Measurements from ENCODE around the gene LBR.
A peak's percentile ranks its signal among the peaks of the same experiment; 100 is the strongest.

Gene LBR

DNA sequence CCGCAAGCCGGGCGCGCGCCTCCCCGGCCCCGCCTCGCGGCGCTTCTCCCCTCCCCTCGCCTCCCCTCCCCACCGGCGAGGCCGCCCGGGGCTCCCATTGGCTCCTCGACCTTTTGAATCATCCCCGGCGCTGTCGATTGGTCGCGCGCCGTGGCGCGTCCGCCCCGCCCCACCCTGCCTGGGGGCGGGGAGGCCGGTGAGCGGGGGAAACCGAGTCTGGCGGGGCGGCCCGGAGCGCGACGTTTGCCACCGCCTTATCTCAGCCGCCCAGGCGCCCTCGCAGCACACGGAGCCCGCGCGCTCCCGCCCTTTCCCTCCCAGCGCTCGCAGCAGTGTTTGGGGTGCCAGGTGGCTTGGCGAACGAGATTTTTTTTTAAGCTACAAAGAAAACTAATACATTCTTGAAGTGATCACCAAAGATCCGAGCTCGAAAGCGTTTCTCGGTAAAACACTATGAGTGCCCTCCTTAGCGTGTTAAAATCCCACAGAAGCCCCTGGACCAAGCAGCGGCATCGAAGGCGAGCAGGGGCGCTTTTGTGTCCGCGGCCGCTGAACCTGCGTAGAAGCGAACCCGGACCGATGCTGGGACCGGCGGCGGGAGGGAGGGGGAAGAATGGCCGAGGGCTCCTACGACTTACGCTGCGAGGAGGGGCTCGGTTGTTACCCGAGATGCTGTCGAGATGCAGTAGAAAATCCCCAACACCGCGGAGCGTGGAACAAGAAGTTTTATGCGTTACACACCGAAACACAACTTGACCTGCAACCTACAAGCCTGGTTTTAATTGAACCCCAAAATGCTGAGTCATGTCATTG lies 436 bp upstream of the LBR start:
- TF ChIP-seq, protein P1, sequence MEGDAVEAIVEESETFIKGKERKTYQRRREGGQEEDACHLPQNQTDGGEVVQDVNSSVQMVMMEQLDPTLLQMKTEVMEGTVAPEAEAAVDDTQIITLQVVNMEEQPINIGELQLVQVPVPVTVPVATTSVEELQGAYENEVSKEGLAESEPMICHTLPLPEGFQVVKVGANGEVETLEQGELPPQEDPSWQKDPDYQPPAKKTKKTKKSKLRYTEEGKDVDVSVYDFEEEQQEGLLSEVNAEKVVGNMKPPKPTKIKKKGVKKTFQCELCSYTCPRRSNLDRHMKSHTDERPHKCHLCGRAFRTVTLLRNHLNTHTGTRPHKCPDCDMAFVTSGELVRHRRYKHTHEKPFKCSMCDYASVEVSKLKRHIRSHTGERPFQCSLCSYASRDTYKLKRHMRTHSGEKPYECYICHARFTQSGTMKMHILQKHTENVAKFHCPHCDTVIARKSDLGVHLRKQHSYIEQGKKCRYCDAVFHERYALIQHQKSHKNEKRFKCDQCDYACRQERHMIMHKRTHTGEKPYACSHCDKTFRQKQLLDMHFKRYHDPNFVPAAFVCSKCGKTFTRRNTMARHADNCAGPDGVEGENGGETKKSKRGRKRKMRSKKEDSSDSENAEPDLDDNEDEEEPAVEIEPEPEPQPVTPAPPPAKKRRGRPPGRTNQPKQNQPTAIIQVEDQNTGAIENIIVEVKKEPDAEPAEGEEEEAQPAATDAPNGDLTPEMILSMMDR (IDR thresholded peaks at IDR 0.05; ENCODE audit: extremely low read depth, missing control alignments): no peak
- DNase-seq (ENCODE audit: low spot score): peak; percentile 99

DNA sequence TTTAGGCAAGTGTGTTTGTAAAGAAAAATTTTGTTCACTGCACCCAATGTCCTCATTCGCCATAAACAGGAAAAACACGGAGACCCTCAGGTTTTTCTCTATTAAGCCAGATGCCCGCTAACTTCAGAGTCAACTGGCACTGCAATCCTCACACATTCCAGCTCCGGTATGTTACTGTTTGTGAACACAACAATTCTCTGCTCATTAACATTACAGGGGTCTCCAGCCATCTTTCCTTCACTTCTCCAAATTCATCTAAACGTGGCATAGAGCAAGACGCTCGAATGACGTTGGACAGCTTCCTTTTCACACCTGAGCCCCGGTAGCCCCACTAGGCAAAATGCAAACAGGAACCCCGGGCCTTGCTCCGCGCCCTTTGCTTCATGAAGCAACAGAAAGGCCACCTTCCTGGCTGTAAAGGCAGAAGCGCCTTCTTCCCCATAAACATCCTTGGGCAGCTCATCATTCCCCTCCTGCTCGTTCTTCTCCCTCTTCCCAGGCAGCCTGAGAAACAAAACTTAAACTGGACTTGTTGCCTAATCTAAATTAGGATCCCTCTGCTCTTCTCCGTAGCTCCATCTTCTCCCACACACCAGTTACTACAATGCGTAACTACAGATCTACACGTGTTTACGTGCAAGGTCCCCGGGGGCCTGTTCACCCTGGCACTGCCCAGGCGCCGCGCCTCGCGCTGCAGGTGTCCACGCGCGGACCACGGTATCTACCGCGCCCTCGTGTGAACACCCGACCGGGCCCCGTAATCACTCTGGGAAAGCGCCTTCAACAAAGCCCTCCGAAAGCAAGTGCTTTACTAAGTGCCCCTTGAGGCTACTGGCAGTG lies 1.2 kb downstream of the LBR start:
- DNase-seq (ENCODE audit: low spot score): peak; percentile 30
- TF ChIP-seq, protein P1 (IDR thresholded peaks at IDR 0.05; ENCODE audit: extremely low read depth, missing control alignments): no peak

DNA sequence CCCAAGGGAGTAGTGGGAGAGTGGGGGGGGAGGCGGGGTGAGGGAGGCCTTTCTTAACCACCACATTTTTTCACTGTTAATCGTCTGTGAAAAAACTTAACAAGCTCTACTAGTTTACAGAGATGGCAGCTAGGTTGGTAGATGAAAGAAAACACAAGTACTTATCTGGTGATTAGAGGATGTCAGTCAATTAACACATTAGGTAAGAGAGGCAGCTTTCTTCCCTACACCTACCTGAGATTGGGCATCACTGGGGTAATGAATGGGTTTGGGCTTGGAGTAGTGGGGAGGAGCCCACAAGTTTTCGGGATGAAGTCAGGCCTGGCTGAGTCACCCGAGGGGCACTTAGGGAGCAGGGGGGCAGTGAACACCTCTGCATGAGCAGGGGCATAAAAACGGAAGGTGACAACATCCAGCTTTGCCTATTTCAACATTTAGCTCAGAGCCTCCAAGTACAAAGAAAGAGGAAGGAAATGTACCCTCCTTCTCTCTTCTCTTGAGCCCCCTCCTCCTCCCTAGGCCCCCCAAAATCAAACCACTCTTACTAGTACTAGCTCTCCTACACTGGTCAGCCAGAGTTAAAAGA lies 2.5 kb downstream of the LBR start:
- no peak for DNase-seq (ENCODE audit: low spot score)
- TF ChIP-seq, protein P1 (IDR thresholded peaks at IDR 0.05; ENCODE audit: extremely low read depth, missing control alignments): no peak

DNA sequence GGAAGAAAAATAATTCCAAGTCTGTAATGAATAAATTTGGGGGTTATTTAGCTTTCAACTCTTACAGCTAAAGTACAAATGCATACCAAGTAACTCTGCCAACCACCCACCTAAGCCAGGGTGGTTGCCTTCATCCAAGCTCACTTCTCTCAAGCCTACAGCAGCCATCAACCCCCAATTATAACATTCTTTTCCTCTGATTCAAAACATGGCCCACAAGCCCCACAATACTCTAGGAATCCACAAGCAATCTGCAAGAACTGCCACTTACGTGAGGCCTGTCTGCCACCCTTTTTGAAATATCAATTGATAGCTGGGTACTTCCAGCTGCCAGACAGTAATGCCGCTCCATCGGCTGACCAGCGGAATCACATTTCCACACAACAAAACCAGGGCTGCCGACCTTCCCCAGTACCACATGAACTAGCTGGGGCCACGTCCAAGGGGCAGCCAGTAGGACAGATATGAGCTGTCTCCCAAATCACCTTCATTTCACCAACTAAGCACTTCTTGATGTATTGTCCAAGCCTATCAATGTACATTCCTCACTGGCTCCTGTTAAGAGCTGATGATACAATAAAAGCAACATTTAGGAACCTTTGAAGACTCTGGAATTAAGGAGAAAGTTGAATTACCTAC lies 3.2 kb downstream of the LBR start:
- DNase-seq (ENCODE audit: low spot score): no peak
- TF ChIP-seq, protein P1 (IDR thresholded peaks at IDR 0.05; ENCODE audit: extremely low read depth, missing control alignments): no peak

DNA sequence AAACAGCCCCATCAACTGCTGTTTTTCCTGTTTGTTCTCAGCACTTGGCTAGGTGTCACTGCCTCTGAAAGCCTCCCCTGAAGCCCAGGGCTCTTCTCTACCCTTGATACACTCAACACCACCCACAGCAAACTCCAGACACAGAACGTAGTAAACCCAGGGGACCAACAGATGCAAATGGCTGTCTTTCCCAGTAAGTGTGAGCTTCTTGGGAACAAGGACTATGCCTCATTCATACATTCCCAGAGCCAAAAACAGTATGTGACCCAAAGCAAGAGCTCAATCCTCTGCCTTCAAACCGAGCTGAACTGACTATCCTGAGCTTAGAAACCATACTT lies 4.4 kb downstream of the LBR start:
- no peak for DNase-seq (ENCODE audit: low spot score)
- TF ChIP-seq, protein P1 (IDR thresholded peaks at IDR 0.05; ENCODE audit: extremely low read depth, missing control alignments): no peak

DNA sequence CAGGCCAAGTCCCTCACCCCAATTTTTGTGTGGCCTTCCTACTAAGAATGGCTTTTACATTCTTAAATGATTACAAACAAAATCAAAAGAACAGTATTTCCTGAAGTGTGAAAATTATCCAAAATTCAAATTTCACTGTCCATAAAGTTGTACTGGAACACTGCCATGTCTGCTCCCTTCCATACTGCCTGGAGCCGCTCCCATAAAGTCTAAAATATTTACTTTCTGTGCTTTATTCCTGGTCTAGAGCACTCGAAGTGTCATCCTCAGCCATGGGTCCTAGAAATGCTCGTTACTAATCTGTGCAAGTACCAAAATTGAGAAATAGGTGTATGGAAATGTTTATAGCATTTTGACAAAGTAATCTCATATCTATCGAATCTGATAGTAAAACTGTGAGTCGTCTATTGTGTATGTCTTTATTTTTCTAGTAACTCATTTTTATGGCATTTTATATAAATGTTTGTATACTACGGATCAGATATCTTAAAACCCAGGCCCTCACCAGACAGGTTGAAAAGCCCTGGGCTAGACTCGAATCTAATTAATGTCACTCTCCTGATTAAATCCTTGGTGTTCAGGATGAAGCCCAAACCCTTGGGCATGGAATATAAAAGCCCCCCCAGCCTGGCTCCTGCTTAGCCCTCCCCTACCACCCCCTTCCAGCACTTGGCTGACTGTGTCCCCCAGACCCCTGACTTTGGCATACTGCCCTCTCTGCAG lies 4.9 kb downstream of the LBR start:
- DNase-seq (ENCODE audit: low spot score): no peak
- TF ChIP-seq, protein P1 (IDR thresholded peaks at IDR 0.05; ENCODE audit: extremely low read depth, missing control alignments): no peak
